Anterior cingulate cortex (tissue), 58 donors: ENCODE measurements around the gene MAP4K2.
"Not testable (repeated sequence)": the region's sequence is repeated elsewhere in the genome, so short reads cannot be mapped to it uniquely, and the experiment has no call there.

ENCODE experiments used
- DNase-seq, 58 donors: peaks; one replicate each; lab custom pipeline; 2025; lab: John Stamatoyannopoulos, UW

Gene MAP4K2

GRCh38 chr11:64803158-64803845 is at the start of gene MAP4K2:
TSS of gene MAP4K2 (minus strand) at chr11:64803214. CDS start at chr11:64803149, 65 bp downstream.
- peak in 55 of 58 donors; percentile 9 to 85 (median 67) for DNase-seq

GRCh38 chr11:64851831-64852351 is 48.9 kb upstream of the MAP4K2 start:
- DNase-seq = no peak

GRCh38 chr11:64850979-64851567 is 48.1 kb upstream of the MAP4K2 start:
- DNase-seq = no peak

- peak in 1 of 58 donors; percentile 6 for DNase-seq
These were observed 46.8 kb upstream of the MAP4K2 start for GRCh38 chr11:64849598-64850356.

- DNase-seq = no peak
These were observed 46.0 kb upstream of the MAP4K2 start for GRCh38 chr11:64848826-64849597.

GRCh38 chr11:64848214-64848825 is 45.3 kb upstream of the MAP4K2 start:
- no peak for DNase-seq

GRCh38 chr11:64846998-64847666 is 44.1 kb upstream of the MAP4K2 start:
- DNase-seq = peak in 57 of 58 donors; percentile 20 to 93 (median 76)

- DNase-seq = not testable (repeated sequence)
These were observed 42.7 kb upstream of the MAP4K2 start for GRCh38 chr11:64845776-64846129.

- DNase-seq = no peak
These were observed 42.2 kb upstream of the MAP4K2 start for GRCh38 chr11:64845129-64845775.

- DNase-seq = peak in 2 of 58 donors; percentile 10 to 14
These were observed 41.5 kb upstream of the MAP4K2 start, which contains the start of gene CDC42BPG for GRCh38 chr11:64844330-64845128. TSS of gene CDC42BPG (minus strand) at chr11:64844653. CDS start at chr11:64844569, 84 bp downstream.

- no peak for DNase-seq
These were observed 40.8 kb upstream of the MAP4K2 start for GRCh38 chr11:64843686-64844329.

- DNase-seq = no peak
These were observed 40.1 kb upstream of the MAP4K2 start for GRCh38 chr11:64842851-64843685.

GRCh38 chr11:64842366-64842759 is 39.3 kb upstream of the MAP4K2 start:
- DNase-seq = no peak

GRCh38 chr11:64841592-64842365 is 38.8 kb upstream of the MAP4K2 start:
- DNase-seq = no peak

GRCh38 chr11:64839887-64840782 is 37.1 kb upstream of the MAP4K2 start:
- no peak for DNase-seq
